ENCODE results near the gene USP21.

DNA sequence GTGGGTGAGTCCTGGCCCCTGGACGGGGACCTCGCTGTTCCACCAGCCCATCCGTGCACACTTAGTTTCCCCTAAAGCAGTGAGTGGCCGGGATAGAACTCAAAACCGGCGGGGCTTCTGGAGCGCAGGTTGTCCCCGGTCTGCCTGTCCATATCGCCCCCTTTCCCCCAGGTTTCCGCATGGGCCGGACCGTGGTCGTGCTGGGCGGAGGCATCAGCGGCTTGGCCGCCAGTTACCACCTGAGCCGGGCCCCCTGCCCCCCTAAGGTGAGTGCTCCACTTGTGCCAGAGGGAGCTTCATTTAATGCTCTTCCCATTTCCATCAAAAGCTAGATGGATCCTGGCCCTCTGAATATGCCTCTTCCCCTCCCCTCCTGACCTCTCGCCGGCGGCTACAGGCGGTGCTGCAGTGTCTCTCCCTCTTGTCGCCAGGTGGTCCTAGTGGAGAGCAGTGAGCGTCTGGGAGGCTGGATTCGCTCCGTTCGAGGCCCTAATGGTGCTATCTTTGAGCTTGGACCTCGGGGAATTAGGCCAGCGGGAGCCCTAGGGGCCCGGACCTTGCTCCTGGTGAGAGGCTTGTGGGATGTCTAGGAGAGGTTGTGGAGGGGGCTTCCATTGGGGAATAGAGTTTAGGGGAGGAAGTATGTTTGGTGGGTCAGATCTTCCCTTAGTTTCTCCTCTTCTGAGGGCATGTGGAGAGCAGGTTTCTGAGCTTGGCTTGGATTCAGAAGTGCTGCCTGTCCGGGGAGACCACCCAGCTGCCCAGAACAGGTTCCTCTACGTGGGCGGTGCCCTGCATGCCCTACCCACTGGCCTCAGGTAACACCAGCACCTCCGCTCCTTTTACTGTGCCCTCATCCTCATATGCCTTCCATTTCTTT, 7.6 kb downstream of the USP21 start:
- TF ChIP-seq CTCF (IDR thresholded peaks at IDR 0.05) (no peak), EP300 (IDR thresholded peaks at IDR 0.05) (no peak), POLR2A (IDR thresholded peaks at IDR 0.05) (no peak)
